Spleen (tissue), 7 donors: ENCODE results near the gene SLC5A5.

Experiments
- POLR2A ChIP-seq, 3 donors: fragments of 450-650 bp; IDR thresholded peaks; one replicate each; pipeline ENCODE4 v1.5.1; 2017; ENCODE audit warnings: antibody characterized with exemption in 3 of 3, mild to moderate bottlenecking in 1 of 3
- POLR2AphosphoS5 ChIP-seq, 3 donors: sonication (generic); formaldehyde crosslinking; IDR thresholded peaks; one replicate each; pipeline ENCODE4 v1.5.1; 2017; ENCODE audit warnings: antibody characterized with exemption in 3 of 3
- TF ChIP-seq, protein P1 (sequence below), 11 experiments: fragments of 200-600 bp in 7 of 11; fragments of 450-650 bp in 4 of 11; sonication (generic) in 4 of 11; IDR thresholded peaks in 8 of 11; conservative IDR thresholded peaks in 3 of 11; 1 replicate in 7 of 11; 2 replicates in 4 of 11; pipeline versions ENCODE4 v1.4.0 to v1.8.0; 2016 to 2021; ENCODE audit warnings: antibody characterized with exemption in 11 of 11, inconsistent platforms in 4 of 11, mild to moderate bottlenecking in 1 of 11
- donor health status: DM: no; HTN: no; CAD: no; lungs with moderate emphysema.
- donor health status: DM: no; HTN: no; CAD: no.
- donor health status: DM: no; HTN: no; CAD: no.

- TF ChIP-seq POLR2A (IDR thresholded peaks at IDR 0.05): no peak
- TF ChIP-seq, protein P1, sequence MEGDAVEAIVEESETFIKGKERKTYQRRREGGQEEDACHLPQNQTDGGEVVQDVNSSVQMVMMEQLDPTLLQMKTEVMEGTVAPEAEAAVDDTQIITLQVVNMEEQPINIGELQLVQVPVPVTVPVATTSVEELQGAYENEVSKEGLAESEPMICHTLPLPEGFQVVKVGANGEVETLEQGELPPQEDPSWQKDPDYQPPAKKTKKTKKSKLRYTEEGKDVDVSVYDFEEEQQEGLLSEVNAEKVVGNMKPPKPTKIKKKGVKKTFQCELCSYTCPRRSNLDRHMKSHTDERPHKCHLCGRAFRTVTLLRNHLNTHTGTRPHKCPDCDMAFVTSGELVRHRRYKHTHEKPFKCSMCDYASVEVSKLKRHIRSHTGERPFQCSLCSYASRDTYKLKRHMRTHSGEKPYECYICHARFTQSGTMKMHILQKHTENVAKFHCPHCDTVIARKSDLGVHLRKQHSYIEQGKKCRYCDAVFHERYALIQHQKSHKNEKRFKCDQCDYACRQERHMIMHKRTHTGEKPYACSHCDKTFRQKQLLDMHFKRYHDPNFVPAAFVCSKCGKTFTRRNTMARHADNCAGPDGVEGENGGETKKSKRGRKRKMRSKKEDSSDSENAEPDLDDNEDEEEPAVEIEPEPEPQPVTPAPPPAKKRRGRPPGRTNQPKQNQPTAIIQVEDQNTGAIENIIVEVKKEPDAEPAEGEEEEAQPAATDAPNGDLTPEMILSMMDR (IDR thresholded peaks at IDR 0.05 in 8 of 11, conservative IDR thresholded peaks at IDR 0.05 in 3 of 11): no peak
- TF ChIP-seq POLR2AphosphoS5 (IDR thresholded peaks at IDR 0.05): peak; percentile 36 to 82 (median 57)
Observed at GRCh38 chr19:17824339-17824738, 47.4 kb upstream of the SLC5A5 start.
